Measurements from ENCODE around the gene DYNLRB2.

The DYNLRB2 gene

DNA sequence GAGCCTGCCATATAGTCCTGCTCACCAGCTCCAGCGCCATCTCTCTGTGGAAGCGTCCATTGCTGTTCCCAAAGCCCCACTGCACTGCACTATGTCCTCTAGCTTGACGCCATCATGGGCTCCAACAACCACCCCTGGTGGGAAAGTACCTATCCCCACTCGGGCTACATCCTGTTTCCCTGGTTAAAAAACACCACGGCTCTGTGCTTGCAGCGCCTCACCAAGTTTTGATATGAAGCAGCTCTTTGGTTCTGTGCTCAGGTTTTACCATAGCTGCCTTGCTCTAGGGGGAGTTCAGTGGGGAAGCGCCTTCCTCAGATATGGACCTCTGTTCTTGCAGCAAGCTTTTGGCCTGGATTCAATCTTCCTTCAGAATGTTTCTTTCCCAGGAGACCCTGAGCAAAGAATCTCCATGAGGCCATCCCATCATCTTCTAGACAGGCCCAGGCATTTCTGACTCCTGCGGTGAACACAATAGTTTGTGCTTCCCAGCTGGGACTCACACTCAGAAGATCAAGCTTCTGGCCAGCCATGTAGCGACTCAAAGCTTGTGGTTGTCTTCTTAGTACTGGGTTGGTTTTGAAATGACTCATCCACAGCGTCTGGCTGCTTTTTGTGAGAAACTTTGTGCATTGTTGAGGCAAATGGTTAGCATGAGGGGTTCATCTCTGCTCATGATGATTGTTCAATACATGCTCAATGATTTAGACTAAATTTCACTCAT lies 39.5 kb downstream of the DYNLRB2 start:
- Histone ChIP-seq H3K36me3 (ENCODE audit: control insufficient read depth in 1 of 2, insufficient read depth in 2 of 2, low read length in 2 of 2) (no peaks in the 10 kb centered on the region), H3K4me3 (ENCODE audit: low read depth in 1 of 2, low read length in 2 of 2) (no peak overlapping the region), H3K9me3 (ENCODE audit: control insufficient read depth in 1 of 2, low read length in 2 of 2) (no peaks in the 10 kb centered on the region), H3K27me3 (ENCODE audit: low read depth, low read length) (no peaks in the 10 kb centered on the region), H3K27ac (ENCODE audit: low read length) (no peak overlapping the region), H3K4me1 (ENCODE audit: control insufficient read depth in 1 of 2, insufficient read depth in 2 of 2, low read length in 2 of 2) (no peaks in the 10 kb centered on the region)

DNA sequence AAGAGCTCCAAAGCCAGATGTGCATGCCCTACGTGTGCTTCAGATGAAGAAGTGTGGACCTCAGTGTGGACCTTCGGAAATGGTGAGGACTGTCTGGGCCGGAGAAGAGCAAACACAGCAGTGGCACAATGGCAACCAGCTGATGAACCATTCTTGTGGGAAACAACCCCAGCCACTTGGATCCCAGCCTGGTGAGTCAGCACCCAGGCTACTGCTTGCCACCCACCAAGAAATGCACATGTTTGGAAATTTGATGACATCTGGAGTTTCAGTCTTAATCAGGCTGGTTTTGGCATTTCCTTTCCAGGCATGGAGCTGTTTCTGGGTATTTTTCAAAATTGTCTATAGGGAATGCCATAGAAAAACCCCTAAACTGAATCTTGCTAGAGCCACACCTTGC lies 42.7 kb downstream of the DYNLRB2 start:
- no peaks in the 10 kb centered on the region for H3K36me3 ChIP-seq (ENCODE audit: control insufficient read depth in 1 of 2, insufficient read depth in 2 of 2, low read length in 2 of 2)
- H3K9me3 ChIP-seq (ENCODE audit: control insufficient read depth in 1 of 2, low read length in 2 of 2), result no peaks in the 10 kb centered on the region
- no peak overlapping the region for H3K4me3 ChIP-seq (ENCODE audit: low read depth in 1 of 2, low read length in 2 of 2)
- no peaks in the 10 kb centered on the region for H3K4me1 ChIP-seq (ENCODE audit: control insufficient read depth in 1 of 2, insufficient read depth in 2 of 2, low read length in 2 of 2)
- no peaks in the 10 kb centered on the region for H3K27me3 ChIP-seq (ENCODE audit: low read depth, low read length)
- H3K27ac ChIP-seq (ENCODE audit: low read length), result no peak overlapping the region

DNA sequence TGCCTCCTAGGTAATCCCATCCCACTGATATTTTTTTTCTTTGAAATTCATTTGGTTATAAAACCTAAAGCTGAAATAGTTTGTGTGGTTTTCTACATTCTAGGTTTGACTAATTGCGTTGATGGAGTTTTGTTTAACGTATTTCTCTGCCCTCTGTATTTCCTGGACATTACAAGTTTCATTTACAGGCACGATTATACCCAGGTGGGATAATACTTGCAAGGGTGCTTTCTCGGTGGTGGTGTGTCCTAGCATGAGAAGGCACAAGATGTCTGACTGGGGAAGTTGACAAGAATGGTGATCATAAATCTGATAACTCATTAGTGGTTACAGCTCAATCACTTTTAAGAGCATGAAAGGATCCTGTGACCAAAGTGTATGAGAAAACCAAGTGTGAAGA lies 45.0 kb downstream of the DYNLRB2 start:
- Histone ChIP-seq H3K9me3 (ENCODE audit: control insufficient read depth in 1 of 2, low read length in 2 of 2) (no peaks in the 10 kb centered on the region), H3K27me3 (ENCODE audit: low read depth, low read length) (no peaks in the 10 kb centered on the region), H3K4me1 (ENCODE audit: control insufficient read depth in 1 of 2, insufficient read depth in 2 of 2, low read length in 2 of 2) (no peaks in the 10 kb centered on the region), H3K27ac (ENCODE audit: low read length) (no peak overlapping the region), H3K36me3 (ENCODE audit: control insufficient read depth in 1 of 2, insufficient read depth in 2 of 2, low read length in 2 of 2) (no peaks in the 10 kb centered on the region), H3K4me3 (ENCODE audit: low read depth in 1 of 2, low read length in 2 of 2) (no peak overlapping the region)

DNA sequence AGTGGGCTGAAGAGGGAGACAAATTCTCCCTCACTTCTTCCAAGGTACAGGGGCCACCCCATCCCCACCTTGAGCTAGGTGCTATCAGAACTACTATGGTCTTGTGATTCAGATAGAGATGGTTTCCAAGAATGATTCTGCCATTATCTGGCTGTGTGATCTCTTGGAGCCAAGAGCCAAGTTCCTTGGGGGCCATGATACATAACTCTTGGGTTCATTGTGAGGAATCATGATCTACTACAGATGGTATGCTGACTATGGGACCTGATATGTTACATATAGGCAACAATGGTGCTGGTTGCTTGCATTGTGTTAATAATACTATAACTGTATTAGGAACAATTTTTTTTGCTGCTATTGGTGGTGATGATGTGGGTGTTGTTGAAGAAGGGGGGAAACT lies 45.7 kb downstream of the DYNLRB2 start:
- Histone ChIP-seq H3K4me3 (ENCODE audit: low read depth in 1 of 2, low read length in 2 of 2) (no peak overlapping the region), H3K27ac (ENCODE audit: low read length) (no peak overlapping the region), H3K36me3 (ENCODE audit: control insufficient read depth in 1 of 2, insufficient read depth in 2 of 2, low read length in 2 of 2) (no peaks in the 10 kb centered on the region), H3K9me3 (ENCODE audit: control insufficient read depth in 1 of 2, low read length in 2 of 2) (no peaks in the 10 kb centered on the region), H3K4me1 (ENCODE audit: control insufficient read depth in 1 of 2, insufficient read depth in 2 of 2, low read length in 2 of 2) (no peaks in the 10 kb centered on the region), H3K27me3 (ENCODE audit: low read depth, low read length) (no peaks in the 10 kb centered on the region)

DNA sequence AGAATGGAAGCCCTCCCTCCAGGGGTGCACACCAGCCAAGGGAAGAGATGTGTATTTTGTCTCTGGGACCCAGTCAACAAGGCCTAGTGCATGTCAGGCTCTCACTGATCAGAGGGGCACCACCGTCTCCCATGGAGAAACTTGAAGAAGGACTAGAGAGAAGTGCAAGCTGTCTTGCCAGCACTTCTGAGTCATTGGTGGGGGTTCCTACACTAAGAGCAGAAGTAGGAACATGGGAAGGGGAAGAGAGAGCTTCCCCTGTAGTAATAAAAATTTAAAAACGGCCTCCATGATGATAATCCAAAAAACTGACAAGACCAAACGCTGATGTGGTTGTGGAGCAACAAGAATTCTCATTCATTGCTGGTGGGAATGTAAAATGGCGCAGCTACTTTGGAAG lies 46.3 kb downstream of the DYNLRB2 start:
- Histone ChIP-seq H3K9me3 (ENCODE audit: control insufficient read depth in 1 of 2, low read length in 2 of 2) (no peaks in the 10 kb centered on the region), H3K27ac (ENCODE audit: low read length) (no peak overlapping the region), H3K36me3 (ENCODE audit: control insufficient read depth in 1 of 2, insufficient read depth in 2 of 2, low read length in 2 of 2) (no peaks in the 10 kb centered on the region)

DNA sequence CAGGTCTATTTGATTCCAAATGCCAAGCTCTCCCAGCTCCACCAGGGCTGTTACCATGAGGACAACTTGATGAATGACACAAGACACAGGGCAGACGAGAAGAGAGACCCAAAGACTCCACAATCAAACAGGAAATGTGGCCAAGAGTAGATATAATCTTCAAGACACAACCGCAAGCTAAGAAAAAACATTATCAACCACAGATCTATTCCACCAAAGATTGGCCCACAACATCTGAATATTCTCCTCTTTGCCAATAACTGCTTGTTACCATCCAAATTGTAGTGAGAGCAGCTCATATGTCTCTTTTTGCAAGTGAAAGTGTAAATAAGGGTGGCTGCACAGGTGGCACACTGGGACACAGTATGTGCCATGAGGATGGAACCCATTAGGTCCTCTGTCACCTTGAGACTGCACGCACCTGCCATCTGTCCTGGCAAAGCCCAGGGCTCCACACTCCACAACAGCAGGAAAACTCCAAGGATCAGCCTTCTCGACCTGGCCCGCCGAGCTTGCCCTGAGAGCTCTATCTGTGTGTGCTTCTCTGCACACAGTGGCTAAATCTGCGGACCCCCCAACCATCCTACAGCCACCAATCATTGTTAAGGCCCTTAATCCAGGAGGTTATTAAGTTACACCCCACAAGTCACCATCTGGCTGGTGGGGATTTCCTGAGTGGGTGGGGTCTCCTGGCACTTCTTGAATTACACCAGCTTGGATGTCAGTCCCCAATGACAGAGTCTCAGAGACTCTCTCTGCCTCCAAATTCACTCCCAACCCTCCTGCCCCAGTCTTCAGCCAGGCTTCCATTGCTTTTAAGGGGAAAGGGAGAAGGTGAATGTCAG lies 50.5 kb downstream of the DYNLRB2 start:
- H3K27me3 ChIP-seq (ENCODE audit: low read depth, low read length), result no peaks in the 10 kb centered on the region
- no peak overlapping the region for H3K27ac ChIP-seq (ENCODE audit: low read length)
- no peaks in the 10 kb centered on the region for H3K4me1 ChIP-seq (ENCODE audit: control insufficient read depth in 1 of 2, insufficient read depth in 2 of 2, low read length in 2 of 2)
- H3K4me3 ChIP-seq (ENCODE audit: low read depth in 1 of 2, low read length in 2 of 2), result no peak overlapping the region
- H3K36me3 ChIP-seq (ENCODE audit: control insufficient read depth in 1 of 2, insufficient read depth in 2 of 2, low read length in 2 of 2), result no peaks in the 10 kb centered on the region
- no peaks in the 10 kb centered on the region for H3K9me3 ChIP-seq (ENCODE audit: control insufficient read depth in 1 of 2, low read length in 2 of 2)

More for the DNA sequence above, 46.3 kb downstream of the DYNLRB2 start:
- Histone ChIP-seq H3K4me3 (ENCODE audit: low read depth in 1 of 2, low read length in 2 of 2) (no peak overlapping the region), H3K4me1 (ENCODE audit: control insufficient read depth in 1 of 2, insufficient read depth in 2 of 2, low read length in 2 of 2) (no peaks in the 10 kb centered on the region), H3K27me3 (ENCODE audit: low read depth, low read length) (no peaks in the 10 kb centered on the region)

DNA sequence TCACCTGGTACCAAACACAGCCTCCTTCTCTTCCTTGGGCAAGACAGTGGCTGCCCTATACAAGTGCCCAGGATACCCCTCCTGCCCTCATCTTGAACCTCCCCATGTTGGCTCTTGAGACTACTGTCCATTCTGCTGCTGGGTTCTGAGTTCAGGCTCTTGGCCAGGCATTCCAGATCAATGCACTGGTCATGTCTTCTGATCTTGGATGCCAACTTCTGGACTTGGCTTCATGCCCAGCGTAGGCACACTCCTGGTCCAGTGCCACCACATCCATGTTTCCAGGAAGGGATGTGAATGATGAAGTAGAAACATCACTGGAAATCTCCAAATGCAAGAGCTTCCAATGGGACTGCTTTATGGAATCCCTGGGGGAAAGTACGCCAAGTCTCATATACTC lies 51.5 kb downstream of the DYNLRB2 start:
- Histone ChIP-seq H3K4me1 (ENCODE audit: control insufficient read depth in 1 of 2, insufficient read depth in 2 of 2, low read length in 2 of 2) (no peaks in the 10 kb centered on the region), H3K9me3 (ENCODE audit: control insufficient read depth in 1 of 2, low read length in 2 of 2) (no peaks in the 10 kb centered on the region), H3K36me3 (ENCODE audit: control insufficient read depth in 1 of 2, insufficient read depth in 2 of 2, low read length in 2 of 2) (no peaks in the 10 kb centered on the region), H3K27ac (ENCODE audit: low read length) (no peak overlapping the region), H3K4me3 (ENCODE audit: low read depth in 1 of 2, low read length in 2 of 2) (no peak overlapping the region), H3K27me3 (ENCODE audit: low read depth, low read length) (no peaks in the 10 kb centered on the region)

DNA sequence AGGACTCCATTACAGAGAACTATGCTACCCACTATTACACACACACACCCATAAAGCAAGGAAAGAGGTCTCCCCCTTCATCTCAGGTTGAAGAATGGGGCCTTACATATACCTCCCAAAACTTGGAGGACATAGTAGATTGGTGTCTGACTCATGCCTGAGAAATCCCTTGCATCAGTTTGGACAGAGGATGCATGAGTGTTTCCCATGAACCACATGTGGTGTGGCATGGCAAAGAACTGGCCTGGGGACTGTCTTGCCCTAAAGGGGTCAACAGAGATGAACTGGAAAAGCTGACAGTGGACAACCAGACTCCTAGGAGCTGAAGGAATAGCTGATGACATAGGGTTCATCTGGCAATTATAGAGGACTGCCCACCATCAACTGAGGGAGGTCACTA lies 54.0 kb downstream of the DYNLRB2 start:
- Histone ChIP-seq H3K27me3 (ENCODE audit: low read depth, low read length) (no peaks in the 10 kb centered on the region), H3K36me3 (ENCODE audit: control insufficient read depth in 1 of 2, insufficient read depth in 2 of 2, low read length in 2 of 2) (no peaks in the 10 kb centered on the region), H3K4me3 (ENCODE audit: low read depth in 1 of 2, low read length in 2 of 2) (no peak overlapping the region), H3K9me3 (ENCODE audit: control insufficient read depth in 1 of 2, low read length in 2 of 2) (no peaks in the 10 kb centered on the region), H3K4me1 (ENCODE audit: control insufficient read depth in 1 of 2, insufficient read depth in 2 of 2, low read length in 2 of 2) (no peaks in the 10 kb centered on the region), H3K27ac (ENCODE audit: low read length) (no peak overlapping the region)

DNA sequence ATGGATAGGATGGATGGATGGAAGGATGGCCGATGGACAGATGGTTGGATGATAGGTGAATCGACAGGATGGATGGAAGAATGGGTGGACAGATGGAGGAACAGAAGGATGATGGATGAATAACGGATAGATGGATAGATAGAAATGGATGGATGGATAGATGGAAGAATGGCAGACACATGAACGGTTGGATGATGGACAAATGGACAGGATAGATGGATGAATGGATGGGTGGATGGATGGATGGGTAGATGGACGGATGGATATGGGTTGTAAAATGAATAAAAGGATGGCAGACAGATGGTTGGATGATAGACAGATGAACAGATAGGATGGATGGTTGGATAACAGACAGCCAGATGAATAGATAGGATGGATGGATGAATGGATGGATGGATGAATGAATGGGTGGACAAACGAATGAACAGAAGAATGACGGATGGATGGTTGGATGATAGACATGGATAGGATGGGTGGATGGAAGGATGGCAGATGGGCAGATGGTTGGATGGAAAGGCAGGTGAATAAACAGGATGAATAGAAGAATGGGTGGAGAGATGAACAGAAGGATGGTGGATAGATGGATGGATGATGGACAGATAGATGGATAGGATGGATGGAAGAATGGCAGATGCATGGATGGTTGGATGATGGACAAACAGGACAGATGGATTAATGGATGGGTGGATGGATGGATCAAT lies 55.9 kb downstream of the DYNLRB2 start:
- Histone ChIP-seq H3K36me3 (ENCODE audit: control insufficient read depth in 1 of 2, insufficient read depth in 2 of 2, low read length in 2 of 2) (no peaks in the 10 kb centered on the region), H3K4me3 (ENCODE audit: low read depth in 1 of 2, low read length in 2 of 2) (no peak overlapping the region), H3K9me3 (ENCODE audit: control insufficient read depth in 1 of 2, low read length in 2 of 2) (no peaks in the 10 kb centered on the region), H3K4me1 (ENCODE audit: control insufficient read depth in 1 of 2, insufficient read depth in 2 of 2, low read length in 2 of 2) (no peaks in the 10 kb centered on the region), H3K27ac (ENCODE audit: low read length) (no peak overlapping the region), H3K27me3 (ENCODE audit: low read depth, low read length) (no peaks in the 10 kb centered on the region)

DNA sequence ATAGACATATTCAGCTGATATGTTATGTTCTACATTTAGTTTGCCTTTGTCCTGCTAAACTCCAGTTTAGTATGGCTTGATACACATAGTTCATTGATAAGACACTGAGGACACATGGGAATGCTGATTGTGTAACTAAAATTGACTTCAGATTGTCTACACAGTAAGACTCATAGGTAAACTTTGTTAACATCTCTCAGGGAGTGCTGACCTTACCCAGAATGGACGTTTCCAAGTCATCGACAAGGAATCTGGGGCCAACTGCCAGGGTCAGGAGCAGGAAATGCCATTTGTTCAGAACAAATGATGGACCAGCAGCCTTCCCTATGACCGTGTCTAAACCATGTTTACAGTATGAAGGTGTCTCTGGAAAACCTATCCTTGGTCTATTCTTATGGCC lies 58.7 kb downstream of the DYNLRB2 start:
- Histone ChIP-seq H3K36me3 (ENCODE audit: control insufficient read depth in 1 of 2, insufficient read depth in 2 of 2, low read length in 2 of 2) (peaks cover 0 to 8% of the 10 kb centered on the region in 2 donors), H3K27me3 (ENCODE audit: low read depth, low read length) (no peaks in the 10 kb centered on the region), H3K9me3 (ENCODE audit: control insufficient read depth in 1 of 2, low read length in 2 of 2) (no peaks in the 10 kb centered on the region), H3K4me1 (ENCODE audit: control insufficient read depth in 1 of 2, insufficient read depth in 2 of 2, low read length in 2 of 2) (no peaks in the 10 kb centered on the region), H3K27ac (ENCODE audit: low read length) (no peak overlapping the region), H3K4me3 (ENCODE audit: low read depth in 1 of 2, low read length in 2 of 2) (no peak overlapping the region)
